Osteoblast (primary cell): ENCODE data around the gene SP8. TPM values are rescaled to one million over a fixed set of nuclear protein-coding genes. Genes with fewer than 3 reads are reported as not detected.

Source experiments
- total RNA-seq: library from RNA; depleted of rRNA; stranded (reverse); fragments of >200 nt; gene quantifications from 2 replicates; pipeline ENCODE4 v1.2.3, GENCODE V29; 2012

Gene SP8
- total RNA-seq, 1 donor = not detected

Other genes starting within 250 kb of the SP8 start
- gene ABCB5, start 171.2 kb downstream of the SP8 start, total RNA-seq = 1.8 and 3.2 TPM in 2 replicates